ENCODE results near the gene GDPD1. TPM values are rescaled to one million over a fixed set of nuclear protein-coding genes. Genes with fewer than 3 reads are reported as not detected.

The GDPD1 gene
- total and polyA plus RNA-seq, 9 of the 15 experiments (the other 6 are each of a cell fraction or from before 2014, with no cell fraction given) = 5.7 to 15.2 (median 9.3) TPM

DNA sequence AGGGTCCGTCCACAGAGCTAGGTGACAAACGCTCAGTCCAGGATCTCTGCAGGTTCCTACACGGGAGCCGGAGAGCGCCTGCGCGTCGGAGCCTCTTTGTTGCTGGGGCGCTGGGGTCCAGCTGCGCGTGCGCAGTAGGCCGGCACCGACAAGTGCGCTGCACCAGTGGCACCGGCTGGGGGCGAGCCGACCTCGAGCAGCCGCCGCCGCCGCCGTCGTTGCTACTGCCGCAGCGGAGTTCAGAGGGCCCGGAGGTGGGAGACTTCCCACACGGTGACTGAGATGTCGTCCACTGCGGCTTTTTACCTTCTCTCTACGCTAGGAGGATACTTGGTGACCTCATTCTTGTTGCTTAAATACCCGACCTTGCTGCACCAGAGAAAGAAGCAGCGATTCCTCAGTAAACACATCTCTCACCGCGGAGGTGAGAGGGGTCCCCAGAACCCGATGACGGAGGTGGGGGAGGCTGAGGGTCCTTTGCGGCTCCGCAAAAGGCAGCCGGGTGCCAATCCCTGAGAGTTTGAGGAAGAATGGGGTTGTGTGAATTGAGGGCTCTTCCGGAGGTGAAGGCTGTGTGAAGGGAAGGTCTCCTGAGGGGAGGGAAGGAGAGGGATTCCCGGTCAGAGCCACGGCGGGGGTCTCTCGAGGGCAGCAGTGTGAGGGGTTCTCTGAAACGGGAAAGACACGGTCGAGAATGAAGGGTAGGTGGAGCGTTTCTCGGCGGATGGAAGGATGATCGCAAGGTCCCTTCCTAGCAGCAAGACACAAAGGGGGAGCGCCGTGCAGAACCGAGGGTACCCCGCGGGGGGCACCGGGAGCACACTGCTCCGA is at the start of gene GDPD1 (continued):
- TF ChIP-seq, protein P1, sequence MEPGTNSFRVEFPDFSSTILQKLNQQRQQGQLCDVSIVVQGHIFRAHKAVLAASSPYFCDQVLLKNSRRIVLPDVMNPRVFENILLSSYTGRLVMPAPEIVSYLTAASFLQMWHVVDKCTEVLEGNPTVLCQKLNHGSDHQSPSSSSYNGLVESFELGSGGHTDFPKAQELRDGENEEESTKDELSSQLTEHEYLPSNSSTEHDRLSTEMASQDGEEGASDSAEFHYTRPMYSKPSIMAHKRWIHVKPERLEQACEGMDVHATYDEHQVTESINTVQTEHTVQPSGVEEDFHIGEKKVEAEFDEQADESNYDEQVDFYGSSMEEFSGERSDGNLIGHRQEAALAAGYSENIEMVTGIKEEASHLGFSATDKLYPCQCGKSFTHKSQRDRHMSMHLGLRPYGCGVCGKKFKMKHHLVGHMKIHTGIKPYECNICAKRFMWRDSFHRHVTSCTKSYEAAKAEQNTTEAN (CRISPR knock-in tag; IDR thresholded peaks at IDR 0.05) = no peak
- no peak for TF ChIP-seq ZNF282 (CRISPR knock-in tag; IDR thresholded peaks at IDR 0.05)
- TF ChIP-seq POLR2H (tag; IDR thresholded peaks at IDR 0.05; ENCODE audit: low read depth) = no peak
- peak; percentile 80 for TF ChIP-seq L3MBTL2 (IDR thresholded peaks at IDR 0.05)
- TF ChIP-seq ZNF311 (CRISPR knock-in tag; IDR thresholded peaks at IDR 0.05) = no peak
- TF ChIP-seq NR2F6 (CRISPR knock-in tag; IDR thresholded peaks at IDR 0.05) = no peak
- TF ChIP-seq CLOCK (CRISPR knock-in tag; IDR thresholded peaks at IDR 0.05; ENCODE audit: borderline replicate concordance) = no peak
- TF ChIP-seq CHCHD3 (CRISPR knock-in tag; IDR thresholded peaks at IDR 0.05) = no peak
- TF ChIP-seq PHF21A (IDR thresholded peaks at IDR 0.05; ENCODE audit: borderline replicate concordance, low read depth) = no peak
- TF ChIP-seq BRD4 (IDR thresholded peaks at IDR 0.05) = 0 out of 2 replicates have a peak, but pooled peaks have one; percentile 24
- TF ChIP-seq PCBP1 (IDR thresholded peaks at IDR 0.05; ENCODE audit: low read depth, low read length, poor library complexity, severe bottlenecking) = no peak
- TF ChIP-seq KDM4B (IDR thresholded peaks at IDR 0.05; ENCODE audit: borderline replicate concordance in 2 of 2, low read depth in 1 of 2) = no peak
- no peak for TF ChIP-seq CBFA2T2 (conservative IDR thresholded peaks at IDR 0.05)
- no peak for TF ChIP-seq KLF1 (tag; IDR thresholded peaks at IDR 0.05)
- no peak for TF ChIP-seq SREBF2 (CRISPR knock-in tag; IDR thresholded peaks at IDR 0.05)
- TF ChIP-seq PURB (CRISPR knock-in tag; IDR thresholded peaks at IDR 0.05; ENCODE audit: low read depth) = no peak
- TF ChIP-seq, protein P2, sequence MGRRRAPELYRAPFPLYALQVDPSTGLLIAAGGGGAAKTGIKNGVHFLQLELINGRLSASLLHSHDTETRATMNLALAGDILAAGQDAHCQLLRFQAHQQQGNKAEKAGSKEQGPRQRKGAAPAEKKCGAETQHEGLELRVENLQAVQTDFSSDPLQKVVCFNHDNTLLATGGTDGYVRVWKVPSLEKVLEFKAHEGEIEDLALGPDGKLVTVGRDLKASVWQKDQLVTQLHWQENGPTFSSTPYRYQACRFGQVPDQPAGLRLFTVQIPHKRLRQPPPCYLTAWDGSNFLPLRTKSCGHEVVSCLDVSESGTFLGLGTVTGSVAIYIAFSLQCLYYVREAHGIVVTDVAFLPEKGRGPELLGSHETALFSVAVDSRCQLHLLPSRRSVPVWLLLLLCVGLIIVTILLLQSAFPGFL (CRISPR knock-in tag; IDR thresholded peaks at IDR 0.05) = 0 out of 2 replicates have a peak, but pooled peaks have one; percentile 52
- no peak for TF ChIP-seq ZSCAN32 (CRISPR knock-in tag; IDR thresholded peaks at IDR 0.05)
- no peak for TF ChIP-seq ELK1 (CRISPR knock-in tag; IDR thresholded peaks at IDR 0.05)
- no peak for TF ChIP-seq ASH1L (IDR thresholded peaks at IDR 0.05; ENCODE audit: borderline replicate concordance, low read depth, partially characterized antibody)
- no peak for TF ChIP-seq ZFP1 (CRISPR knock-in tag; IDR thresholded peaks at IDR 0.05)
- no peak for TF ChIP-seq HMGN3 (IDR thresholded peaks at IDR 0.05; ENCODE audit: borderline replicate concordance, extremely low read depth, insufficient read length, low read depth, low read length)

Data from K562 (cell line).